DND-41 (cell line): ENCODE measurements around the gene PANK4.

Experiments
- ATAC-seq: fragments of 200-7000 bp; cut with Tn5 transposase; 3 replicates; pipeline ENCODE4 v1.9.1; 2021; ENCODE audit warnings: low read depth; ENCODE audit not compliant: insufficient read depth
- DNase-seq: peaks from one replicate; pipeline ENCODE4 v3.0.0-alpha.2; 2020
- H2AFZ ChIP-seq: 2 replicates; pipeline ENCODE4 v1.6.0; 2012; ENCODE audit warnings: low read depth, low read length
- H3K27ac ChIP-seq: 2 replicates; pipeline ENCODE4 v1.5.1; 2012; ENCODE audit warnings: low read length, inconsistent platforms
- H3K27me3 ChIP-seq: fragments of 200-600 bp; sonication (generic); 2 replicates; pipeline ENCODE4 v1.6.0; 2012; ENCODE audit warnings: low read length, mild to moderate bottlenecking, inconsistent platforms; ENCODE audit not compliant: insufficient read depth, poor library complexity
- H3K36me3 ChIP-seq: 2 replicates; pipeline ENCODE4 v1.5.1; 2012; ENCODE audit warnings: low read length, inconsistent platforms; ENCODE audit not compliant: insufficient read depth
- H3K4me1 ChIP-seq: 2 replicates; pipeline ENCODE4 v1.5.1; 2012; ENCODE audit warnings: mild to moderate bottlenecking, low read length; ENCODE audit not compliant: insufficient read depth
- H3K4me2 ChIP-seq: 2 replicates; pipeline ENCODE4 v1.6.0; 2012; ENCODE audit warnings: mild to moderate bottlenecking, moderate library complexity, low read length, inconsistent platforms; ENCODE audit not compliant: insufficient read depth
- H3K4me3 ChIP-seq, 2 experiments: fragments of 200-600 bp in 1 of 2; shearing (Covaris generic) in 1 of 2; 2 replicates each; pipeline ENCODE4 v1.5.1; 2012 to 2016; ENCODE audit warnings: inconsistent platforms in 2 of 2, low read length in 2 of 2, mild to moderate bottlenecking in 2 of 2, low read depth in 1 of 2, moderate library complexity in 1 of 2
- H3K79me2 ChIP-seq: 2 replicates; pipeline ENCODE4 v1.6.0; 2012; ENCODE audit warnings: low read length, inconsistent platforms; ENCODE audit not compliant: insufficient read depth
- H3K9ac ChIP-seq: 2 replicates; pipeline ENCODE4 v1.6.0; 2012; ENCODE audit warnings: low read depth, mild to moderate bottlenecking, inconsistent platforms, low read length, moderate library complexity
- H3K9me3 ChIP-seq: 2 replicates; pipeline ENCODE4 v1.5.1; 2012; ENCODE audit warnings: low read length, moderate library complexity, mild to moderate bottlenecking, inconsistent platforms; ENCODE audit not compliant: insufficient read depth, severe bottlenecking
- H4K20me1 ChIP-seq: 2 replicates; pipeline ENCODE4 v1.6.0; 2012; ENCODE audit warnings: low read length; ENCODE audit not compliant: insufficient read depth
- EZH2 ChIP-seq: IDR thresholded peaks from 3 replicates; pipeline ENCODE4 v1.6.1; 2012; ENCODE audit warnings: borderline replicate concordance, low read depth, mild to moderate bottlenecking, moderate library complexity, low read length, inconsistent platforms; ENCODE audit not compliant: severe bottlenecking
- TF ChIP-seq, protein P1 (sequence below): IDR thresholded peaks from 2 replicates; pipeline ENCODE4 v1.5.1; 2012; ENCODE audit warnings: borderline replicate concordance, low read length, moderate library complexity, mild to moderate bottlenecking; ENCODE audit not compliant: poor library complexity, severe bottlenecking; ENCODE audit errors: extremely low read depth

PANK4 gene

DNA sequence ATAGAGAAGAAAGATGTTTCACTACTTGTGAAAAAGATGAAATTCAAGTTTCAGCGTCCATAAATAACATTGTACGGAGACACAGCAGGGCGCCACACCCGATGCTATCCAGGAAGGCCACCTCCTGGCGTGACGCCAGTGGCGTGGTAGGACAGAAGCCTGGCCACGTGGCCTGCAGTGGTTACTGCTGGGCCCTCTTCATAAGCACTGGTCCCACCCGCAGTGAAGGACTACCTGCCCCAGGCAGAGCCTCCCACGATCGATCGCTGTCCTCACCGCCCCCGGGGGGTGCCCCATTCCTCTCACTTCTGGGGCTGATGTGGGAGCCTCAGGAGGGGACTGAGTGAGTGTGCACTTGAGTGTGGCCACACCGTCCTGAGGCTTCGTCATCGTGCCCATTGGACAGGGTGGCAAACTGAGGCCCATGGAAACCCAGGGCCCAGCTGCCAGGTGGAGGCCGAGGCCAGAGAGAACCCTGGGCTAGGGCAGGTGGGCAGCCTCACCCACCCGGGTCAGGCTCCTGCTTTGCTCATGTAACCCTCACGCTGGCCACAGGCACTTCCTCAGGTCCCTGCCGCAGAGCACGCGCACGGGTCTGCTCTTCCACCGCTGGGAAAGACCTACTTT is 15.3 kb upstream of the PANK4 start:
- no peak overlapping the region for H3K9ac ChIP-seq
- TF ChIP-seq, protein P1, sequence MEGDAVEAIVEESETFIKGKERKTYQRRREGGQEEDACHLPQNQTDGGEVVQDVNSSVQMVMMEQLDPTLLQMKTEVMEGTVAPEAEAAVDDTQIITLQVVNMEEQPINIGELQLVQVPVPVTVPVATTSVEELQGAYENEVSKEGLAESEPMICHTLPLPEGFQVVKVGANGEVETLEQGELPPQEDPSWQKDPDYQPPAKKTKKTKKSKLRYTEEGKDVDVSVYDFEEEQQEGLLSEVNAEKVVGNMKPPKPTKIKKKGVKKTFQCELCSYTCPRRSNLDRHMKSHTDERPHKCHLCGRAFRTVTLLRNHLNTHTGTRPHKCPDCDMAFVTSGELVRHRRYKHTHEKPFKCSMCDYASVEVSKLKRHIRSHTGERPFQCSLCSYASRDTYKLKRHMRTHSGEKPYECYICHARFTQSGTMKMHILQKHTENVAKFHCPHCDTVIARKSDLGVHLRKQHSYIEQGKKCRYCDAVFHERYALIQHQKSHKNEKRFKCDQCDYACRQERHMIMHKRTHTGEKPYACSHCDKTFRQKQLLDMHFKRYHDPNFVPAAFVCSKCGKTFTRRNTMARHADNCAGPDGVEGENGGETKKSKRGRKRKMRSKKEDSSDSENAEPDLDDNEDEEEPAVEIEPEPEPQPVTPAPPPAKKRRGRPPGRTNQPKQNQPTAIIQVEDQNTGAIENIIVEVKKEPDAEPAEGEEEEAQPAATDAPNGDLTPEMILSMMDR, result no peak
- no peak for TF ChIP-seq EZH2

DNA sequence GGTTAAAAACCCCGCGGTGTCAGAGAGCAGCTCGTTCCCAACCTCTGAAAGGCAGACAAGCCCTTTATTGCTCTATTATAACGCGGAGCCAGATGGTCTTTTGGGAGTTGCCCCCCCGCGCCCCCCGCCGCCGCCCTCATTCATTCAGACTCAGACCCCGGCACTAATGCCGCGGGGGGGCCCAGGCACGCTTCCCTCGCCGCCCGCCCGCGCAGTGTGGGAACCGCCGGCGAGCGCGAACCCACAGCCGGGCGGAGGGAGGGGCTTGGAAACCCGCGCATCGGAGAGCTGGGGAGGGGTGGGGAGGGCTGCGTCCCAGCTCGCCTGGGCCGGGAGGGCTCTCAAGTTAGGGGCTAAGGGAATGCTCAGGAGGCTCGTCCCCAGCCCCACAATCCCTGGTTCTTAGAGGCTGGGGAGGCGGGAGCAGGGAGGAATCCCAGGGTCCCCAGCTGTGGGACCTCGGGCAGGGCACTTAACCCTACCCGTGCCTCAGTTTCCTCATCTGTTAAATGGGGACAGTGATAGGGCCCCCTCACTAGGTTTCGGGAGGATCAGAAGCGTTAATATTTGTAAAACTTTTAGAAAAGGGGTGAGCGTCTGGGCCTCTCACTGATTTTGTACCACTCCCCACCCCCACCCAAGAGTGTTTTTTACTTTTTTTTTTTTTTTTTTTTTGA is 14.6 kb upstream of the PANK4 start:
- Histone ChIP-seq H3K9me3 (no peaks in the 10 kb centered on the region), H3K27me3 (peaks cover 4% of the 10 kb centered on the region), H4K20me1 (peaks cover 57% of the 10 kb centered on the region), H3K9ac (peak overlapping the region; percentile 35; the same call in 1 of the 2 replicates), H3K4me1 (peaks cover 34% of the 10 kb centered on the region), H3K79me2 (no peaks in the 10 kb centered on the region), H3K36me3 (no peaks in the 10 kb centered on the region), H3K4me2 (peak overlapping the region; percentile 54), H3K4me3 (no peak overlapping the region; a peak in 1 of 4 replicates), H3K27ac (no peak overlapping the region), H2AFZ (no peak overlapping the region)
- ATAC-seq (peak; percentile 73), DNase-seq (peak; percentile 78)
- TF ChIP-seq EZH2, result no peak
- TF ChIP-seq, protein P1, result no peak

More for the DNA sequence above, 15.3 kb upstream of the PANK4 start:
- H3K4me2 ChIP-seq, result no peak overlapping the region
- H3K36me3 ChIP-seq, result no peaks in the 10 kb centered on the region
- no peak for ATAC-seq
- no peak overlapping the region for H2AFZ ChIP-seq
- no peak overlapping the region for H3K27ac ChIP-seq
- no peak for DNase-seq
- peaks cover 57% of the 10 kb centered on the region for H4K20me1 ChIP-seq
- no peak overlapping the region for H3K4me3 ChIP-seq
- no peaks in the 10 kb centered on the region for H3K9me3 ChIP-seq
- H3K4me1 ChIP-seq, result peaks cover 40% of the 10 kb centered on the region
- H3K27me3 ChIP-seq, result peaks cover 4% of the 10 kb centered on the region
- H3K79me2 ChIP-seq, result no peaks in the 10 kb centered on the region

DNA sequence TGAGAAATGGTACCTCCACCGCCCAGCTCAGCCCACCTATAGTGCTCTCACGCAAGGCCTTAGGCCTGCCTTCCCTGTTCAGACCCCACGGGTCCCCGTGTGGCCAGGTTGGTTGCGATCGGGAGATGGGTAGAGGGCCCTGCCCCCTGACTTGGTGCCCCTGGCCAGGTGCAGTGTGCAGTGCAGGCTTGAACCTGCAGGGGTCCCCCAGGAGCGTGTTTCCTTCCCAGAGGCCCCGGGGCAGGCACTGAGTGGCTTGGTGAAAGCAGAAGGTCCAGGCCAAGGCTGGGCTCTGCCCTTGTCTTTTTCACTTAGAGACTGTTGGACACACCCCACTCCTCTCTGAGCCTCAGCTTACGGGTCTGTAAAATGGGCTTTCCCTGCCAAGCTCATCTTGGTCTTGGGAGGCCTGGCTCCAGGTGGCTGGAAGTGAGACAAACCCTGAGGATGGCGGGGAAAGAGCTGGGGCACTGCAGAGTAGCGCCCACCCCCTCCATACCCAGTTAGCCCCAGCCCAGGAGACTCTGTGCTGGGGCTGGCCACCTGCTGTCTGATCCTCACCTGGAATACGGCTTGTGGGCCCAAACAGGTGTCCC is 13.0 kb upstream of the PANK4 start:
- Histone ChIP-seq H3K36me3 (no peaks in the 10 kb centered on the region), H3K4me2 (no peak overlapping the region), H4K20me1 (peaks cover 57% of the 10 kb centered on the region), H3K4me3 (no peak overlapping the region), H3K9me3 (no peaks in the 10 kb centered on the region), H3K9ac (no peak overlapping the region), H3K27ac (no peak overlapping the region), H2AFZ (no peak overlapping the region), H3K79me2 (no peaks in the 10 kb centered on the region), H3K4me1 (peaks cover 30% of the 10 kb centered on the region), H3K27me3 (peaks cover 4% of the 10 kb centered on the region)
- DNase-seq (no peak), ATAC-seq (no peak)
- TF ChIP-seq, protein P1, result peak; percentile 47
- no peak for TF ChIP-seq EZH2
